ENCODE results near the gene MIEF2. TPM values are rescaled to one million over a fixed set of nuclear protein-coding genes. Genes with fewer than 3 reads are reported as not detected.
A peak's percentile ranks its signal among the peaks of the same experiment; 100 is the strongest.

MIEF2 gene
- total and polyA plus RNA-seq, 11 donors = 18.8 to 46.9 (median 26.7) TPM

- WGBS, 4 donors = 90 to 95% (median 92%) methylated on average over 15 to 24 of the region's 24 CpGs
- ATAC-seq (no peak), DNase-seq (no peak)
- no peak overlapping the region for H3K4me3 ChIP-seq
- peak overlapping the region in 3 of 12 donors; percentile 70 to 87 (median 78) for H3K27ac ChIP-seq
- peaks cover 0 to 97% (median 89%) of the 10 kb centered on the region in 9 donors for H3K36me3 ChIP-seq
- no peak for TF ChIP-seq POLR2A (IDR thresholded peaks at IDR 0.05)
- no peaks in the 10 kb centered on the region for H3K9me3 ChIP-seq
- intact Hi-C loops (cut with DNase I) = loop anchor here in 1 of 10 donors (2.0 kb wide), 1 partner anchor 15 kb away; the partner anchor contains the start of gene MIEF2
- no peaks in the 10 kb centered on the region for H3K27me3 ChIP-seq
- H3K4me1 ChIP-seq = peaks cover 0 to 28% (median 23%) of the 10 kb centered on the region in 12 donors
Observed at GRCh38 chr17:18246109-18246725, 14.2 kb upstream of the MIEF2 start.

GRCh38 chr17:18246880-18247612 lies 13.4 kb upstream of the MIEF2 start:
- TF ChIP-seq CTCF (IDR thresholded peaks at IDR 0.05) (no peak), POLR2A (IDR thresholded peaks at IDR 0.05) (no peak)
- peak overlapping the region in 10 of 12 donors; percentile 24 to 88 (median 74) for H3K27ac ChIP-seq
- peaks cover 5 to 98% (median 90%) of the 10 kb centered on the region in 9 donors for H3K36me3 ChIP-seq
- DNase-seq (peak in 4 of 5 donors; percentile 47 to 67 (median 62)), ATAC-seq (peak in 3 of 4 donors; percentile 33 to 62 (median 42))
- H3K4me1 ChIP-seq = peaks cover 0 to 28% (median 23%) of the 10 kb centered on the region in 12 donors
- intact Hi-C loops (cut with DNase I) = loop anchor here in 1 of 10 donors (2.0 kb wide), 1 partner anchor 14 kb away; the partner anchor contains the start of gene MIEF2
- no peak overlapping the region for H3K4me3 ChIP-seq
- H3K27me3 ChIP-seq = no peaks in the 10 kb centered on the region
- H3K9me3 ChIP-seq = no peaks in the 10 kb centered on the region
- WGBS, 4 donors = 42 to 60% (median 56%) methylated on average over 16 to 46 of the region's 46 CpGs

GRCh38 chr17:18247613-18248001 lies 12.9 kb upstream of the MIEF2 start:
- Histone ChIP-seq H3K9me3 (no peaks in the 10 kb centered on the region), H3K27ac (peak overlapping the region; percentile 24 to 88 (median 68)), H3K4me3 (no peak overlapping the region), H3K36me3 (peaks cover 5 to 98% (median 91%) of the 10 kb centered on the region in 9 donors), H3K4me1 (peaks cover 0 to 28% (median 23%) of the 10 kb centered on the region in 12 donors), H3K27me3 (no peaks in the 10 kb centered on the region)
- DNase-seq = peak in 2 of 5 donors; percentile 31 to 60
- TF ChIP-seq POLR2A (IDR thresholded peaks at IDR 0.05) (no peak), CTCF (IDR thresholded peaks at IDR 0.05) (no peak)
- peak in 3 of 4 donors; percentile 3 to 19 (median 19) for ATAC-seq
- 62 to 72% (median 68%) methylated on average over 20 to 30 of the region's 30 CpGs for WGBS, 4 donors
- intact Hi-C loops (cut with DNase I) = loop anchor here in 1 of 10 donors (2.0 kb wide), 1 partner anchor 13 kb away; the partner anchor contains the start of gene MIEF2

- Histone ChIP-seq H3K27ac (peak overlapping the region; percentile 29 to 88 (median 74)), H3K27me3 (no peaks in the 10 kb centered on the region), H3K4me1 (peaks cover 0 to 28% (median 23%) of the 10 kb centered on the region in 12 donors), H3K4me3 (no peak overlapping the region), H3K36me3 (peaks cover 5 to 100% (median 97%) of the 10 kb centered on the region in 9 donors), H3K9me3 (no peaks in the 10 kb centered on the region)
- WGBS, 4 donors = 20 to 30% (median 26%) methylated on average over 9 of the region's 9 CpGs
- TF ChIP-seq CTCF (IDR thresholded peaks at IDR 0.05) (peak; percentile 29 to 72 (median 56)), POLR2A (IDR thresholded peaks at IDR 0.05) (no peak)
- ATAC-seq = peak; percentile 45 to 81 (median 51)
- intact Hi-C loops (cut with DNase I) = no loop called here
- peak in 4 of 5 donors; percentile 57 to 74 (median 68) for DNase-seq
Observed at GRCh38 chr17:18248300-18248731, 12.1 kb upstream of the MIEF2 start.
